NCI-H2171 treated with DMSO at 0.1 percent for 48 hours (cell line): Measurements from ENCODE around the gene RALGAPB.
A peak's percentile ranks its signal among the peaks of the same experiment; 100 is the strongest.

ENCODE experiments used
- DNase-seq: peaks from one replicate; lab custom pipeline; 2025; lab: John Stamatoyannopoulos, UW

The RALGAPB gene

DNA sequence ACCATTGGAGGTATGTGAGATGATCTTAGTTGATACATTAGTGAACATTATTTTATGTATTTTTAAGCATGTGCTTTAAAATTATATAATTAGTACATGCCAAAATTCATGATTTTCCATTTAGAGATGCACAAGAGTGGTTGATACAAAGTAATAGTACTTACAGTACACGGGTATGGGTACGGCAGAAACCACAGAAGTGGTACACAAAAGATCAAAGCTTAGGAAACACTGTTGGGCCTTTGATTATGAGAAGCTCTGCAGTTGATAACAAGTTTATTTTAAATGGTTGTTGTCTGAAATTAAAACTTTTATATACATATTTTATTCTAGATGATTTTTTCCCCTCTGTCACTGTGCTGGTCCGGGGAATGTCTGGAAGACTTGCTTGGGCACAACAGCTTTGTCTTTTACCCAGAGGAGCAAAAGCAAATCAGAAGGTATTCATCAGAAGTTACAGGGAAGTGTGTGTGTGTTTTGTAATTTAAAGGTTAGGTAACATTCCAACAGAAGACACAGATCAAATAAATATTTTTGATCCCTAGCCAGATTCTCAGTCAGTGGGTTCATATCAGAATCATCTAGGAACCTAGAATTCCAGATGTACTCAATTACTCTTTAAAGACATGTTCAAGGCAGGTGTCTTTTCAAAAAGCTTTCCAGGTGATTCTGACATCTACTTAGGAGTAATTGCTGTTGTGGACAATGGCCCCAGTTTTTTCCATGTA is 75.9 kb downstream of the RALGAPB start:
- DNase-seq = no peak

- no peak for DNase-seq
Observed at GRCh38 chr20:38550274-38550673, 77.6 kb downstream of the RALGAPB start.

GRCh38 chr20:38551056-38551626 is 78.5 kb downstream of the RALGAPB start:
- no peak for DNase-seq

DNA sequence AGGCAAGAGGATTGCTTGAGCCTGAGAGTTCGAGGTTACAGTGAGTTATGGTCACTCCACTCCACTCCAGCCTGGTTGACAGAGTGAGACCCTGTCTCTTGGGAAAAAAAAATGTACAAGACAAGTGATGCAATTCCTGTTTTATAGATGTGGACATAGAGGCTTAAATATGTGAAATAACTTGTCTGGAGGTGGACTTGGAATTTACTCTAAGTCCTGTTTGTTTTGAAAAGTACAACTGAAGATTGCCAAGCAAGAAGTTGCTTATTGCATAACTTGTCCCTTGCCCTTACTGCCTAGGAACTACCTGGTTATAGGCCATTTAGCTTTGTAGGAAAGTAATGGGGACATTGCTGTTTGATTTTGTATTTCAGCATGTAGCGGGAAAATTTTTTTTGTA is 82.3 kb downstream of the RALGAPB start:
- DNase-seq = no peak

DNA sequence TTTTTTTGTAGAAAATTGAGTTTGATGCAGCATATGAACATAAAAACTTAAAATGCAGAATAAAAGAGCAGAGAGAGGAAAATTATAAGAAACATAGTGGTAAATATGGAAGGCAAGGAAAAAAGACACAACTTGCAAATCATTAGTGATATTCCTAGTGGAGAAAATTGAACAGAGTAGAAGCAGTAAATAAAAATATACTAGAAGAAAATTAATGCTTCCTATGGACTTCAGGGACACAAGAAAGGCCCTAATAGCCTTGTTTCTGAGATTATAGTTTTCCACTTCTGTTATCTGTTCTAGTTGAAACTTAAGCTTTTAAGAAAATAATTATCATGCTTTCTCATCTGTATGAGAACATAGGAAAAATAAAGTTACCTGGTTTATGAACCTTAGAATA is 82.8 kb downstream of the RALGAPB start:
- no peak for DNase-seq

DNA sequence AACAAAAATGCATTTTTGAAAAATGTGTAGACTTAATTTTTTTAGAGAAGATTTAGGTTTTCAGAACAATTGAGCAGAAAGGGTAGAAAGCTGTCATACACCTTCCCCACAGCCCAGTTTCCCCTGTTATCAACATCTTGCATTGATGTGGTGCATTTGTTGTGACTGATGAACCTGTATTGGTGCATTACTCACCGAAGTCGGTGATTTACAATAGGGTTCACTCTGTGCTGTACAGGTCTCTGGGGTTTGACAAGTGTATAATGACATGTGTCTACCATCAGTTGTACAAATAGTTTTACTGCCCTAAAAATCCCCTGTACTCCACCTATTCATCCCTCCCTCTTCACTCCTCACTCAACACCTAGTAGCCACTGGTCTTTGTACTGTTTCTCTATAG is 84.5 kb downstream of the RALGAPB start:
- no peak for DNase-seq

DNA sequence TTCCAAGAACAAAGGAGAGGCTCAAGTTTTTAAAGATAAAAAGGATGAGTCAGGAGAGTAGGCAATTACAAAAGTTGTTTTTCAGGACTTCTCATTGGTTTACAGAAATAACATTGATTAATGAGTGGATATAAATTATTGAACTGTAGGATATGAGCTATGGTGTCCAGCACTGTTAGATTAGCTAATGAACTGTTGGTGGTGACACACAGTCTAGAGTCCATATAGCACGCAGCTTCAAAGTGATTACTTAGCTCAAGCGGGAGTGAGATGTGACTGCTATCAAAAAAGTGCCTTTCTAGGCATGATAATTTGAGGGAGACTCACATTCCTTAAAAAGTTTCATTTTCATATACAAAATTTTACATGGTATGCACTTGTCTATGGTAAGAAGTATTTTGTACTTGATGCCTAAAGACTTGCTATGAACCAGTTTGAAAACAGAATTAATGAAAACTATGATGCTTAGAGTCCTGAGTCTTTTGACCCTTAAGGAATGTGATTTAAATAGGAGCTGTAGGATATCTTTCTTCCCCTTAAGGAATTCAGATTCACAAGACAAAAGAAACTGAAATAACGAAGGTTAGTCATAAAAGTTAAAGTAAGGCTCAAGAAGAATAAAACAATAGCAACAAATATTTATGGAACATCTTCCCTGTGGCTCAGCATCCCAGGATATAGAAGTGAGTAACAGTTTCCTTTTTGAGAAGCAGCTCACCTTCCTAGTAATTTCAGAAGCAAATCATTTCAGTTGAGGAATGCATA is 86.1 kb downstream of the RALGAPB start:
- DNase-seq = no peak

DNA sequence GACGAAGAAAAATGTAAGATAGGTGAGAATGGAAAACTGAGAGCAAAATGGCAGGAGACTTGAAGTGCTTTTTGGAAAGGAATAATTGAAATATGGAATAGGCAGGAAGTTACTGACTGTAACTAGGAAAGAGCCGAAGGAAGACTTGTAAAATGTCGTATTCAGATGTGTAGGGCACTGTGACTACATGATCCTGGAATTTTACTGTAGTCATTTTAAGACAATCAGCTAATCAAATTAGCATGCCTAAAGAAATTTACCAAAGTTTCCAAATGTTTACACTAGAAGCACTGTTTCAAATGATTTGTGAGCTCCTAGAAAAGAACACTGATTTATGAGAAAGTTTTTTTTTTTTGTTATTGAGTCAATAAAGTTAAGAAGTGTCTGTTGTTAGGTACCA is 87.1 kb downstream of the RALGAPB start:
- DNase-seq = no peak

GRCh38 chr20:38563802-38564431 is 91.3 kb downstream of the RALGAPB start:
- no peak for DNase-seq

DNA sequence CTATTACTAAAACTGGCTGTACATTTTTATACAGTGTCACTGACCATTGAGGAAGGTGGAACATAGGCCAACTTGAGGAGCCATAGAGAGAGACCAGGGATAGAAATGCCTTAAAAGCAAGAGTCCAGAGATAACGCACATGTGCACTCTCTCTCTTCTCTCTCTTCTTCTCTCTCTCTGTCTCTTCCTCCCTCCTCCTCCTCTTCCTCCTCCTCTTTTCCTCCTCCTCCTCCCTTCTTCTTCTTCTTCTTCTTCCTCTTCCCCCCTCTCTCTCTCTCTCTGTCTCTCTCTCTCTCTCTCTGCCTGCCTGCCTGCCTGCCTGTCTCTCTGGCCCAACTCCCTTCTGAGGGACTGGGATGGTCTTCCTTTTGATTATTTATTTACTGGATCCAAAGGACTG is 92.0 kb downstream of the RALGAPB start:
- DNase-seq = no peak

- no peak for DNase-seq
Observed at GRCh38 chr20:38566036-38566598, 93.5 kb downstream of the RALGAPB start.

- DNase-seq = no peak
Observed at GRCh38 chr20:38569747-38570525, 97.3 kb downstream of the RALGAPB start.

- DNase-seq = no peak
Observed at GRCh38 chr20:38573413-38573812, 100.8 kb downstream of the RALGAPB start.

- no peak for DNase-seq
Observed at GRCh38 chr20:38579219-38579910, 106.7 kb downstream of the RALGAPB start.

DNA sequence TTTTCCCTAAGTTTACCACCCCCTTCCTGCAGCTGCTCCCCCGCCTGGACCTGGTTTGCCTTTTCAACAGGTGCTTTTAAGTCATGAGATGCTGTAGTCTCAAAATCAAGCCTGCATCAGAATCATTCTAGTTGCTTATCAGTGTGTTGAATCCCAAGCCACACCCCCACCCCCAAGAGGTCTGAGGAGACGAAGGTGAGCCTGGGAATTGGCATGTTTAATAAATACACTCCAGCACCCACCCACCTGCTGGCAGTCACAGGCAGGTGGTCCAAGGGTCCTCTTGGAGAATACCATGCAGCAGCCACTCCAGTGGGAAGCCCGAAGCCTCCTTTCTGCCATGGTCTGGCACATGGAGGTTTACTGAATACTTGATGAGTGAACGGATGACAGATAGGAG is 107.3 kb downstream of the RALGAPB start:
- no peak for DNase-seq

GRCh38 chr20:38581013-38581412 is 108.4 kb downstream of the RALGAPB start, which contains the start of gene ADIG:
ADIG (plus strand) TSS chr20:38581197; CDS start chr20:38581251, 54 bp downstream.
- DNase-seq = peak; percentile 45

DNA sequence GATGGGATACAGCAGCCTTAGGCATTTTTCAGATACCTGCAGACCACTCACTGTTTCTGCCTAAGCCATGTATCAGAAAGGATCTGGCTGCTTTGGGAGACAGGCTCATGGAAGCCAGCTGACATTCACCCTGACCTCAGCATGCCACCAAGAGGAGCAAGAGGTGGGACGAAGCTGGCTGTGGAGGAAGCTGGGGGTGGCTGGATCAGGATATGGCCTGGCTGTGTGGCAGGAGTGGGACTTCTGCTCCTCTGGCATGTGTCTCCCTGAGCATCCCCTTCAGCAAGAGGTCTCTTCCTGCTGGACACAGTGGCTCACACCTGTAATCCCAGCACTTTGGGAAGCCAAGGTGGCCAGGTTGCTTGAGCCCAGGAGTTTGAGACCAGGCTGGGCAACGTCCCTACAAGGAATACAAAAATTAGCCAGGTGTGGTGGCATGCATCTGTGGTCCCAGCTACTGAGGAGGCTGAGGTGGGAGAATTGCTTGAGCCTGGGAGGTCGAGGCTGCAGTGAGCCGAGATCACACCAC is 109.3 kb downstream of the RALGAPB start:
- DNase-seq = no peak

- no peak for DNase-seq
Observed at GRCh38 chr20:38583306-38583705, 110.7 kb downstream of the RALGAPB start.

DNA sequence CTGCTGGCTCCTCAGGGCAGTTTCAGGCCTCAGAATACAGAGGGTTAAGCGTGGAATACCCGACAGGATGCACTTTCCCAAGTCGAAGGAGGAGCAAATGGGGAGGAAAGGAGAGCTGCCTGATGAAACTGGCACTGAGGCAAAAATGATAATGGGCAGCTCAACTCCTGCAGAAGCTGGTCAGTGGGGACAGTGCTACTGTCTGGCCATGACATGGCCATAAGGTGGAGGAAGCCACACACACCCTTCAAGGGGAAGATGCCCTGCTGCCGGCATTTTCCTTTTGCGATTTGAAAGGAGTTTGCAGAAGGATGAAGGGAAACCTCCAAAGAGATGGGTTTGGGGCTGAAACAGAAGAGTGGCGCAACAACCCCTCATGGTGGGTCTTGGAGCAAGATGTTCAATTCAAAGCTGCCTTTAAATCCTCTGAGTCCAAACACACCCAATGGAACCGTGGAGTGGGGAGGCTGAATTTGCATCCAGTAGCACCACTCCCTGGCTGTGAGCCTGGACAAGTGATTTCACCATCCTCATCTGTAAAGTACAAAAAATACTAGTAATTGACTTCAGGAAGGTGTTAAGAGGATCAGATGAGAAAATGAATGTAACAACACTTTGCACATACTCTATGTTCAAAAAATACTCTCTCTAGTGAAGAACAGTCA is 111.6 kb downstream of the RALGAPB start:
- no peak for DNase-seq
